ENCODE data around the gene TRAF1. TPM values are rescaled to one million over a fixed set of nuclear protein-coding genes. Genes with fewer than 3 reads are reported as not detected.

Gene TRAF1
- total and polyA plus RNA-seq, 4 donors = 0.38 to 2.6 (median 0.71) TPM

- WGBS = 75% methylated on average over 5 of the region's 5 CpGs
- H3K4me1 ChIP-seq (ENCODE audit: control insufficient read depth in 4 of 4, insufficient read depth in 4 of 4, low read length in 3 of 4) = peaks cover 0 to 10% (median 0%) of the 10 kb centered on the region in 4 donors
- H3K4me3 ChIP-seq (ENCODE audit: low read depth in 1 of 3, low read length in 3 of 3) = no peak overlapping the region
- H3K27ac ChIP-seq (ENCODE audit: low read depth in 1 of 2, low read length in 2 of 2) = no peak overlapping the region
- H3K27me3 ChIP-seq (ENCODE audit: control insufficient read depth in 4 of 4, insufficient read depth in 4 of 4, low read length in 3 of 4) = no peaks in the 10 kb centered on the region
- H3K9ac ChIP-seq (ENCODE audit: low read depth in 1 of 2, low read length in 2 of 2) = no peak overlapping the region
- no peak for DNase-seq (ENCODE audit: low spot score)
- H3K36me3 ChIP-seq (ENCODE audit: control insufficient read depth in 4 of 4, insufficient read depth in 3 of 4, low read depth in 1 of 4, low read length in 3 of 4) = peaks cover 0 to under 1% (median 0%) of the 10 kb centered on the region in 4 donors
- TF ChIP-seq FOXA2 (IDR thresholded peaks at IDR 0.05) = no peak
- no peak for TF ChIP-seq YY1 (IDR thresholded peaks at IDR 0.05)
- TF ChIP-seq RXRA (IDR thresholded peaks at IDR 0.05) = no peak
- no peak for TF ChIP-seq RAD21 (IDR thresholded peaks at IDR 0.05)
- H3K9me3 ChIP-seq (ENCODE audit: control insufficient read depth in 4 of 4, low read length in 3 of 4) = no peaks in the 10 kb centered on the region
Measured at GRCh38 chr9:120915854-120916470, 10.6 kb downstream of the TRAF1 start.

DNA sequence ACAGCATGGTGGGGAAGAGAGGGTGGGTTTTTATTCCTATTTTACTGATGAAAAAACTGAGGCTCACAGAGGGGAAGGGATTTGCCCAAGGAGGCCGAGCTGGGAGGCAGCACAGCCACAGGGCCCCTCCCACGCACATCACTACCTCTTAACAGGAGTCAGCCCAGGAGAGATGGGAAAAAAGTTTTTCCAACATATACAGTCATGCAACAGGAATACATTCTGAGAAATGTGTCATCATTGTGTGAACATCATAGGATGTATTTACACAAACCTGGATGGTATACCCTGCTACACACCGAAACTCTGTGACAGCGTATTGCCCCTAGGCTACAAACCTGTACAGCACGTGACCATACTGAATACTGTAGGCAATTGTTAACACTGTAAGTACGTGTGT is 11.6 kb downstream of the TRAF1 start:
- H3K27me3 ChIP-seq (ENCODE audit: control insufficient read depth in 4 of 4, insufficient read depth in 4 of 4, low read length in 3 of 4) = no peaks in the 10 kb centered on the region
- H3K4me1 ChIP-seq (ENCODE audit: control insufficient read depth in 4 of 4, insufficient read depth in 4 of 4, low read length in 3 of 4) = peaks cover 0 to 6% (median 0%) of the 10 kb centered on the region in 4 donors
- H3K9me3 ChIP-seq (ENCODE audit: control insufficient read depth in 4 of 4, low read length in 3 of 4) = no peaks in the 10 kb centered on the region
- no peak overlapping the region for H3K27ac ChIP-seq (ENCODE audit: low read depth in 1 of 2, low read length in 2 of 2)
- H3K4me3 ChIP-seq (ENCODE audit: low read depth in 1 of 3, low read length in 3 of 3) = no peak overlapping the region
- no peak for TF ChIP-seq GABPA (IDR thresholded peaks at IDR 0.05 in 1 of 2, conservative IDR thresholded peaks at IDR 0.05 in 1 of 2)
- peaks cover 0 to 2% (median 0%) of the 10 kb centered on the region in 4 donors for H3K36me3 ChIP-seq (ENCODE audit: control insufficient read depth in 4 of 4, insufficient read depth in 3 of 4, low read depth in 1 of 4, low read length in 3 of 4)
- DNase-seq (ENCODE audit: low spot score) = no peak
- no peak overlapping the region for H3K9ac ChIP-seq (ENCODE audit: low read depth in 1 of 2, low read length in 2 of 2)
- WGBS = 97% methylated on average over 6 of the region's 6 CpGs

DNA sequence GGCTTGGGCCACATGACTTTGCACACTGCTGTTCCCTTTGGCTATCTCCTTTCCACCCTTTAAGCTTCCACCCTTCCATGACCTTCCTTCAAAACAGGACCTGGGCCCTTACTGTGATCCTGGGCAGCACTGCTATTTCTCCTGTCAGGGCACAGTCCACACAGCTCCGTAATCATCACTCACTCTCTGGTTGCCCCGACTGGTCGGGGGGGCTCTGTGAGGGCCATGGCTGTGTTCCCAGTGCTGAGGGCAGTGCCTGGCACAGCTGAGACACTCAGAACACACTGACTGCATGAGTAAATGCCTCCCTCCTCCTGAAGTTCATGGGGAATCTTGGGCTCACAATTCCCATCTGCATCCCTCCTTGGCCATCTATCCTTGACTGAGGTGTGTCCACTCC is 12.2 kb downstream of the TRAF1 start:
- no peaks in the 10 kb centered on the region for H3K27me3 ChIP-seq (ENCODE audit: control insufficient read depth in 4 of 4, insufficient read depth in 4 of 4, low read length in 3 of 4)
- TF ChIP-seq YY1 (IDR thresholded peaks at IDR 0.05) = no peak
- TF ChIP-seq GABPA (IDR thresholded peaks at IDR 0.05 in 1 of 2, conservative IDR thresholded peaks at IDR 0.05 in 1 of 2) = no peak
- 54% methylated on average over 3 of the region's 3 CpGs for WGBS
- H3K36me3 ChIP-seq (ENCODE audit: control insufficient read depth in 4 of 4, insufficient read depth in 3 of 4, low read depth in 1 of 4, low read length in 3 of 4) = peaks cover 0 to 2% (median 0%) of the 10 kb centered on the region in 4 donors
- no peak overlapping the region for H3K9ac ChIP-seq (ENCODE audit: low read depth in 1 of 2, low read length in 2 of 2)
- peaks cover 0 to 5% (median 0%) of the 10 kb centered on the region in 4 donors for H3K4me1 ChIP-seq (ENCODE audit: control insufficient read depth in 4 of 4, insufficient read depth in 4 of 4, low read length in 3 of 4)
- H3K9me3 ChIP-seq (ENCODE audit: control insufficient read depth in 4 of 4, low read length in 3 of 4) = no peaks in the 10 kb centered on the region
- no peak overlapping the region for H3K4me3 ChIP-seq (ENCODE audit: low read depth in 1 of 3, low read length in 3 of 3)
- H3K27ac ChIP-seq (ENCODE audit: low read depth in 1 of 2, low read length in 2 of 2) = no peak overlapping the region
- no peak for DNase-seq (ENCODE audit: low spot score)

- no peaks in the 10 kb centered on the region for H3K27me3 ChIP-seq (ENCODE audit: control insufficient read depth in 4 of 4, insufficient read depth in 4 of 4, low read length in 3 of 4)
- no peak overlapping the region for H3K27ac ChIP-seq (ENCODE audit: low read depth in 1 of 2, low read length in 2 of 2)
- peaks cover 0 to 4% (median 0%) of the 10 kb centered on the region in 4 donors for H3K36me3 ChIP-seq (ENCODE audit: control insufficient read depth in 4 of 4, insufficient read depth in 3 of 4, low read depth in 1 of 4, low read length in 3 of 4)
- no peak overlapping the region for H3K9ac ChIP-seq (ENCODE audit: low read depth in 1 of 2, low read length in 2 of 2)
- no peak for DNase-seq (ENCODE audit: low spot score)
- TF ChIP-seq RXRA (IDR thresholded peaks at IDR 0.05) = peak in 1 of 2 donors; percentile 20
- TF ChIP-seq REST (IDR thresholded peaks at IDR 0.05) = peak; percentile 99
- no peak for TF ChIP-seq CTCF (IDR thresholded peaks at IDR 0.05; ENCODE audit: low read depth, low read length, missing input control)
- H3K9me3 ChIP-seq (ENCODE audit: control insufficient read depth in 4 of 4, low read length in 3 of 4) = no peaks in the 10 kb centered on the region
- WGBS = 83% methylated on average over 4 of the region's 4 CpGs
- peaks cover 0 to 5% (median 0%) of the 10 kb centered on the region in 4 donors for H3K4me1 ChIP-seq (ENCODE audit: control insufficient read depth in 4 of 4, insufficient read depth in 4 of 4, low read length in 3 of 4)
- H3K4me3 ChIP-seq (ENCODE audit: low read depth in 1 of 3, low read length in 3 of 3) = no peak overlapping the region
Measured at GRCh38 chr9:120913647-120914264, 12.8 kb downstream of the TRAF1 start.

Data from liver (tissue), 9 donors.